ENCODE data around the gene TBC1D10A. TPM values are rescaled to one million over a fixed set of nuclear protein-coding genes. Genes with fewer than 3 reads are reported as not detected.

TBC1D10A gene
- total RNA-seq, 4 donors from 2014 or later: 27.9 to 72.2 (median 45.7) TPM

- peak overlapping the region; percentile 89 to 93 (median 90) for H3K27ac ChIP-seq
- H3K36me3 ChIP-seq: peaks cover 0 to 35% (median 19%) of the 10 kb centered on the region in 4 donors
- TF ChIP-seq POLR2A (IDR thresholded peaks at IDR 0.05) (no peak), CTCF (IDR thresholded peaks at IDR 0.05) (no peak), POLR2AphosphoS5 (IDR thresholded peaks at IDR 0.05) (no peak), EP300 (IDR thresholded peaks at IDR 0.05; ENCODE audit: low read depth) (no peak)
- no peaks in the 10 kb centered on the region for H3K9me3 ChIP-seq
- WGBS, 2 donors (ENCODE audit: low coverage in 1 of 2): 90% methylated on average over 17 of the region's 18 CpGs; no CpG with 5 or more reads in 1 of the 2 donors
- intact Hi-C loops (cut with DNase I; ENCODE audit: low total_unique reads) (no loop called here), in situ Hi-C loops (cut with MboI; ENCODE audit: low pct_ligation_motif_present in 1 of 4, low pct_unique_long_range_greater_than_20kb in 1 of 4, low sequenced_read_pairs in 3 of 4) (loop anchor here in 1 of 4 donors (25.0 kb wide), 1 partner anchor 95 kb away; the partner anchor contains the start of genes RNF215 and SEC14L2)
- peaks cover 27 to 37% (median 34%) of the 10 kb centered on the region in 4 donors for H3K4me1 ChIP-seq
- DNase-seq: no peak
- H3K4me3 ChIP-seq: no peak overlapping the region
- no peaks in the 10 kb centered on the region for H3K27me3 ChIP-seq
These were observed 34.4 kb downstream of the TBC1D10A start for GRCh38 chr22:30292069-30292970.

GRCh38 chr22:30291058-30291892, 35.5 kb downstream of the TBC1D10A start:
- WGBS, 2 donors (ENCODE audit: low coverage in 1 of 2): 74% methylated on average over 12 of the region's 13 CpGs; no CpG with 5 or more reads in 1 of the 2 donors
- H3K27ac ChIP-seq: peak overlapping the region; percentile 89 to 93 (median 90)
- H3K27me3 ChIP-seq: no peaks in the 10 kb centered on the region
- intact Hi-C loops (cut with DNase I; ENCODE audit: low total_unique reads) (no loop called here), in situ Hi-C loops (cut with MboI; ENCODE audit: low pct_ligation_motif_present in 1 of 4, low pct_unique_long_range_greater_than_20kb in 1 of 4, low sequenced_read_pairs in 3 of 4) (loop anchor here in 1 of 4 donors (25.0 kb wide), 1 partner anchor 96 kb away; the partner anchor contains the start of genes RNF215 and SEC14L2)
- H3K4me3 ChIP-seq: no peak overlapping the region
- H3K9me3 ChIP-seq: no peaks in the 10 kb centered on the region
- DNase-seq: peak; percentile 74
- TF ChIP-seq POLR2A (IDR thresholded peaks at IDR 0.05) (no peak), POLR2AphosphoS5 (IDR thresholded peaks at IDR 0.05) (peak; percentile 81 to 89 (median 86)), CTCF (IDR thresholded peaks at IDR 0.05) (no peak), EP300 (IDR thresholded peaks at IDR 0.05; ENCODE audit: low read depth) (peak; percentile 95)
- H3K4me1 ChIP-seq: peaks cover 27 to 41% (median 34%) of the 10 kb centered on the region in 4 donors
- peaks cover 0 to 35% (median 15%) of the 10 kb centered on the region in 4 donors for H3K36me3 ChIP-seq

GRCh38 chr22:30290342-30291057, 36.2 kb downstream of the TBC1D10A start:
- intact Hi-C loops (cut with DNase I; ENCODE audit: low total_unique reads) (no loop called here), in situ Hi-C loops (cut with MboI; ENCODE audit: low pct_ligation_motif_present in 1 of 4, low pct_unique_long_range_greater_than_20kb in 1 of 4, low sequenced_read_pairs in 3 of 4) (loop anchor here in 1 of 4 donors (25.0 kb wide), 1 partner anchor 97 kb away; the partner anchor contains the start of genes RNF215 and SEC14L2)
- peaks cover 0 to 33% (median 15%) of the 10 kb centered on the region in 4 donors for H3K36me3 ChIP-seq
- WGBS, 2 donors (ENCODE audit: low coverage in 1 of 2): 80% methylated on average over 1 of the region's 3 CpGs; no CpG with 5 or more reads in 1 of the 2 donors
- H3K27ac ChIP-seq: peak overlapping the region; percentile 89 to 93 (median 90)
- H3K27me3 ChIP-seq: no peaks in the 10 kb centered on the region
- peaks cover 27 to 41% (median 34%) of the 10 kb centered on the region in 4 donors for H3K4me1 ChIP-seq
- TF ChIP-seq POLR2A (IDR thresholded peaks at IDR 0.05): no peak
- TF ChIP-seq POLR2AphosphoS5 (IDR thresholded peaks at IDR 0.05): no peak
- no peak for TF ChIP-seq EP300 (IDR thresholded peaks at IDR 0.05; ENCODE audit: low read depth)
- DNase-seq: no peak
- no peaks in the 10 kb centered on the region for H3K9me3 ChIP-seq
- peak overlapping the region in 1 of 4 donors; percentile 80 for H3K4me3 ChIP-seq

- no peak for DNase-seq
- intact Hi-C loops (cut with DNase I; ENCODE audit: low total_unique reads): loop anchor here (2.0 kb wide), 2 partner anchors 37 to 67 kb away; partner anchors contain the start of genes CCDC157, SF3A1 and TBC1D10A
- Histone ChIP-seq H3K4me1 (peaks cover 27 to 41% (median 34%) of the 10 kb centered on the region in 4 donors), H3K27ac (peak overlapping the region; percentile 89 to 93 (median 90)), H3K4me3 (peak overlapping the region in 3 of 4 donors; percentile 76 to 81 (median 80)), H3K36me3 (peaks cover 0 to 27% (median 15%) of the 10 kb centered on the region in 4 donors), H3K27me3 (no peaks in the 10 kb centered on the region), H3K9me3 (no peaks in the 10 kb centered on the region)
- 23% methylated on average over 11 of the region's 12 CpGs; no CpG with 5 or more reads in 1 of the 2 donors for WGBS, 2 donors (ENCODE audit: low coverage in 1 of 2)
- TF ChIP-seq POLR2AphosphoS5 (IDR thresholded peaks at IDR 0.05) (no peak), POLR2A (IDR thresholded peaks at IDR 0.05) (no peak), EP300 (IDR thresholded peaks at IDR 0.05; ENCODE audit: low read depth) (no peak), CTCF (IDR thresholded peaks at IDR 0.05) (no peak)
- in situ Hi-C loops (cut with MboI; ENCODE audit: low pct_ligation_motif_present in 1 of 4, low pct_unique_long_range_greater_than_20kb in 1 of 4, low sequenced_read_pairs in 3 of 4): loop anchor here in 2 of 4 donors (10.0 to 25.0 kb wide), 2 partner anchors 95 to 97 kb away; partner anchors contain the start of genes RNF215 (in 2 of the 2) and SEC14L2 (in 1 of the 2)
These were observed 36.8 kb downstream of the TBC1D10A start for GRCh38 chr22:30289980-30290313.
